Measurements from ENCODE around the gene NRXN3.

DNA sequence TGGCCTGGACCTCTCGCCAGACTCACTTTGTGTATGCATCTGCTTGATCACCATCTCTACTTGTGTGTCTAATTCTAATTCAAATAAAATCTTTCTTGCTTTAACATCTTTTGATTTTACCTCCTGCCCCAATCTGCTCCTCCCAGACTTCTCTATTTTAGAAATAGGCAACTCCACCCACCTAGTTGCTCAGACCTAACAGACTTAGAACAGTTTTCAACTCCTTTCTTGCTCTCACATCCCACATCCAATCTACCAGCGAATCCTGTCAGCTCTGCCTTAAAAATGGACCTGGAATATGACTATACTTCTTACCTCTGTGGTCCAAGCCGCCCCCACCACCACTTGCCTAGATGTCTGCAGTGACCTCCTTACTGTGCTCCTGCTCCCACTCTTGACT, 18.7 kb downstream of the NRXN3 start:
- TF ChIP-seq, protein P1, sequence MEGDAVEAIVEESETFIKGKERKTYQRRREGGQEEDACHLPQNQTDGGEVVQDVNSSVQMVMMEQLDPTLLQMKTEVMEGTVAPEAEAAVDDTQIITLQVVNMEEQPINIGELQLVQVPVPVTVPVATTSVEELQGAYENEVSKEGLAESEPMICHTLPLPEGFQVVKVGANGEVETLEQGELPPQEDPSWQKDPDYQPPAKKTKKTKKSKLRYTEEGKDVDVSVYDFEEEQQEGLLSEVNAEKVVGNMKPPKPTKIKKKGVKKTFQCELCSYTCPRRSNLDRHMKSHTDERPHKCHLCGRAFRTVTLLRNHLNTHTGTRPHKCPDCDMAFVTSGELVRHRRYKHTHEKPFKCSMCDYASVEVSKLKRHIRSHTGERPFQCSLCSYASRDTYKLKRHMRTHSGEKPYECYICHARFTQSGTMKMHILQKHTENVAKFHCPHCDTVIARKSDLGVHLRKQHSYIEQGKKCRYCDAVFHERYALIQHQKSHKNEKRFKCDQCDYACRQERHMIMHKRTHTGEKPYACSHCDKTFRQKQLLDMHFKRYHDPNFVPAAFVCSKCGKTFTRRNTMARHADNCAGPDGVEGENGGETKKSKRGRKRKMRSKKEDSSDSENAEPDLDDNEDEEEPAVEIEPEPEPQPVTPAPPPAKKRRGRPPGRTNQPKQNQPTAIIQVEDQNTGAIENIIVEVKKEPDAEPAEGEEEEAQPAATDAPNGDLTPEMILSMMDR (conservative IDR thresholded peaks at IDR 0.05; ENCODE audit: low read length): no peak
- TF ChIP-seq EZH2phosphoT487 (IDR thresholded peaks at IDR 0.05; ENCODE audit: borderline replicate concordance, low read depth, low read length): no peak
